Bronchial epithelial cell (primary cell): ENCODE data around the gene PSTK. TPM values are rescaled to one million over a fixed set of nuclear protein-coding genes. Genes with fewer than 3 reads are reported as not detected.

ENCODE experiments used
- DNase-seq: peaks from one replicate; pipeline ENCODE4 v3.0.0-alpha.2; 2010; ENCODE audit warnings: low read depth
- FAIRE-seq: peaks from 2 replicates; lab custom pipeline; 2011; peaks lifted over from hg19 to GRCh38; lab: Jason Lieb, UNC
- H3K27me3 ChIP-seq: 2 replicates; pipeline ENCODE4 v1.5.1; 2011; ENCODE audit warnings: low read length; ENCODE audit not compliant: control insufficient read depth, insufficient read depth
- H3K36me3 ChIP-seq: 2 replicates; pipeline ENCODE4 v1.5.1; 2011; ENCODE audit warnings: low read length; ENCODE audit not compliant: control insufficient read depth, insufficient read depth
- H3K4me3 ChIP-seq: 2 replicates; pipeline ENCODE4 v1.5.1; 2011; ENCODE audit warnings: mild to moderate bottlenecking, low read depth, low read length, control low read depth
- CTCF ChIP-seq: IDR thresholded peaks from 2 replicates; pipeline ENCODE4 v1.5.1; 2011; ENCODE audit warnings: mild to moderate bottlenecking, moderate library complexity, low read length, control low read depth, inconsistent platforms; ENCODE audit not compliant: insufficient read depth, severe bottlenecking
- total RNA-seq: library from RNA; depleted of rRNA; stranded (reverse); fragments of >200 nt; gene quantifications from 2 replicates; pipeline ENCODE4 v1.2.1, GENCODE V29; 2014

The PSTK gene
- total RNA-seq, 1 donor from 2014 or later, result 4.2 TPM

GRCh38 chr10:122962405-122962804 lies 17.8 kb upstream of the PSTK start:
- TF ChIP-seq CTCF, result no peak
- H3K36me3 ChIP-seq, result no peaks in the 10 kb centered on the region
- H3K4me3 ChIP-seq, result no peak overlapping the region
- no peak for DNase-seq
- no peaks in the 10 kb centered on the region for H3K27me3 ChIP-seq
- FAIRE-seq, result no peak

- no peak overlapping the region for H3K4me3 ChIP-seq
- no peak for TF ChIP-seq CTCF
- no peaks in the 10 kb centered on the region for H3K27me3 ChIP-seq
- no peaks in the 10 kb centered on the region for H3K36me3 ChIP-seq
- DNase-seq (no peak), FAIRE-seq (no peak)
These were observed 13.3 kb upstream of the PSTK start for GRCh38 chr10:122966879-122967278.

GRCh38 chr10:122968698-122969097 lies 11.5 kb upstream of the PSTK start:
- no peaks in the 10 kb centered on the region for H3K27me3 ChIP-seq
- no peak for FAIRE-seq
- H3K36me3 ChIP-seq, result no peaks in the 10 kb centered on the region
- DNase-seq, result no peak
- no peak overlapping the region for H3K4me3 ChIP-seq
- no peak for TF ChIP-seq CTCF

- DNase-seq, result no peak
- no peak for FAIRE-seq
These were observed 6.2 kb upstream of the PSTK start for GRCh38 chr10:122974023-122974422.

GRCh38 chr10:122974543-122975064 lies 5.6 kb upstream of the PSTK start:
- DNase-seq (no peak), FAIRE-seq (no peak)
- Histone ChIP-seq H3K27me3 (no peaks in the 10 kb centered on the region), H3K36me3 (no peaks in the 10 kb centered on the region), H3K4me3 (no peak overlapping the region)
- no peak for TF ChIP-seq CTCF

More at GRCh38 chr10:122974023-122974422, 6.2 kb upstream of the PSTK start:
- H3K4me3 ChIP-seq, result no peak overlapping the region
- no peaks in the 10 kb centered on the region for H3K27me3 ChIP-seq
- TF ChIP-seq CTCF, result no peak
- H3K36me3 ChIP-seq, result no peaks in the 10 kb centered on the region

GRCh38 chr10:122981066-122981464 lies 864 bp downstream of the PSTK start:
- TF ChIP-seq CTCF, result peak; percentile 30
- DNase-seq (peak; percentile 36), FAIRE-seq (no peak)
- peaks cover 4% of the 10 kb centered on the region for H3K36me3 ChIP-seq
- peak overlapping the region; percentile 56 for H3K4me3 ChIP-seq
- no peaks in the 10 kb centered on the region for H3K27me3 ChIP-seq
